NCI-H526 (cell line): ENCODE results near the gene PAOX.

Experiments used
- DNase-seq, 2 experiments: peaks; one replicate each; lab custom pipeline; 2025; lab: John Stamatoyannopoulos, UW

Gene PAOX

DNA sequence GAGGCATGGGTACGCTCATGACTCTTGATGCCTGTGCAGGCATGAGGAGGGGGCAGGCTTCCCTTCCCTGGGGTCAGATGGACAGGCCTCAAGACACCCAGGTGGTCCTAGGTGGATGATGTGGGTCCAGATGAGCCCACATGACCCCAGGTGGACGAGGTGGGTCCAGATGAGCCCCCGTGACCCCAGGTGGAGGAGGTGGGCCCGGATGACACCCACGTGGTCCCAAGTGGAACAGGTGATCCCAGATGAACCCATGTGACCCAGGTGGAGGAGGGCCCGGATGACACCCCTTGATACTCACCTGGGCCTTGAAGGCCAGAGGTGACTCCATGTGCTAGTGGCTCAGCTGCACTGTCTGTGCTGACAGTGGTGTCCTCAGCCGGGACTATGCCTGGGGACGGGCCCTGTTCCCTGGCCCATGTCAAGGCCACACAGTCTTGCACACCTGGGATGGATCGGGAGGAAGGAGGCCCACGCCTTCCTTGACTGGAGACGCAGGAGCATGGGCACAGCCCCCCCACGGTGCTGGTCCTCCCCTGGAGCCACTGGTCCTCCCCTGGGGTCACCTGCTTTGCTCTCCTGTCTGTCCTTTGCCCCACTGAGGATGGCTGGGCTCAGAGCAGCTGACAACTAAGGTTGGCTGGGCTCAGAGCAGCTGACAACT lies 28.6 kb upstream of the PAOX start:
- DNase-seq, result no peak

DNA sequence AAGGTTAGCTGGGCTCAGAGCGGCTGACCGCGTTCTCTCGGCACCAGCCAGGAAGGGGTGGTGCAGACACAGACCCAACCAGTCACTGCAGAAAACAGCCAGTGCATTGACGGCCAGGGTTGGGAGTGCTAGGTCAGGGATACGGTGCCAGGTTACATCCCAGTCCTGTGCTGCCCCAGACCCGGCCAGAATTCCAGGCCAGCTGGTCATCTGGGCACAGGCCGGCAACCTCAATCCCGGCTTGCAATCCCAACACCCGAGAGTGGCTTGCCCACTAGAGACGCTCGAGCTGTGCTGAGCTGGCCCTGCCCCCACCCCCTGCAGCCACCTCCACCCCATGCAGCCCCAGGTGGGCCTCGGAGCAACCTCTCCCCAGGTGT lies 28.1 kb upstream of the PAOX start:
- DNase-seq, result no peak

DNA sequence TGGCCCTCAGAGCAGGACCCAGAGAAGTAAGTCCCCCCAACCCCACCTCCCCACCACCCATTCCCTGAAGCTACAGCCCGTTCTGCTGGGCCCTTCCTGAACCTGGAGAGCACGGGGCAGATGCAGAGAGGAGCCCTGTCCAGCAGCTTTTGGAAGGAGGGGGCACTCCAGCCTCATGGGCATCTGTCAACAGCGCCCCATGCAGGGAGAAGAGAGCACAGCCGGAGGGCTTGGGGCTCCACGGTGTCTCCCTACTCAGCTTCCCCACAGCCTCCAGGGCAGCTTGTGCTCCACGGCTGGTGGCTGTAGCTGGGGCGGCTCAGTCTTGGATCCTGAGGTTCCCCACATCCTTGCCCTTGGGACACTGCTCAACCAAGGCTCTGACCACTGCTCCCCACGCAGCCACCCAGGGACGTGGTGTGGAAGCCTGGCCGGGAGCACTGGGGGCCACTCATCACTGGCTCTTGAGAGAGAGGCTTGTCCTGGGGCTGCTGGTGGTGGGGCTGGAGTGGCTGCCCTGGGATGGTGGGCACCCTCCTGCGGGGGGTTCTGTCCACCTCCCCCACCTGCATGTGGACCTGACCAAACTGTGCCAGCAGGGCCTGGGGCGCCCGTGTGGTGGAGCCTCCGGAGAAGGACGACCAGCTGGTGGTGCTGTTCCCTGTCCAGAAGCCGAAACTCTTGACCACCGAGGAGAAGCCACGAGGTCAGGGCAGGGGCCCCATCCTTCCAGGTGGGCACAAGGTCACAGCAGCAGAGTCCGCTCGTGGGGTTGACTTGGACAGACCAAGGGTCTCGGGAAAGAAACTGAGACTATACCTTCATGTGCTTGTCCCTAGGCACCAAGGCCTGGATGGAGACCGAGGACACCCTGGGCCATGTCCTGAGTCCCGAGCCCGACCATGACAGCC lies 27.4 kb upstream of the PAOX start:
- no peak for DNase-seq

GRCh38 chr10:133353202-133353959 lies 25.7 kb upstream of the PAOX start:
- peak; percentile 20 to 67 for DNase-seq

GRCh38 chr10:133353988-133354605 lies 25.0 kb upstream of the PAOX start:
- no peak for DNase-seq

GRCh38 chr10:133354672-133355240 lies 24.3 kb upstream of the PAOX start:
- no peak for DNase-seq

DNA sequence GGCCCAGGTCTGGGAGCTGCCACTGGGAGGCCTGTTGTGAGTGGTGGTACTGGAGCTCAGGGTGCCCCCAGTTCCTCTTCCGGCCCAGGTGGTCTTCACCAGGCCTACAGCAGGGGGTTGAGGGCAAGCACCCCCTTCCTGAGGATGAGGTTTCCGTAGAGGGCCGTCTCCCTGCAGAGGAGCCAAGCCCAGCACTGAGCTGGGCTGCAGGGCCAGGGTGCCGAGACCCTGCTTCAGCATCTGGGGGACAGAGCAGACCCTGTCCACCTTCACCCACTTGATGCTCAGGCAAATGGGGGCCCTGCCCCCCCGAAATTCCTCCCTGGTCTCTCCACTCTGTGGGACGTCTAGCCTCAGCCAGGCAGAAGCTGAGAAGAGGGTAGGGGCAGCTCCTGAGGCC lies 23.8 kb upstream of the PAOX start:
- DNase-seq, result no peak

DNA sequence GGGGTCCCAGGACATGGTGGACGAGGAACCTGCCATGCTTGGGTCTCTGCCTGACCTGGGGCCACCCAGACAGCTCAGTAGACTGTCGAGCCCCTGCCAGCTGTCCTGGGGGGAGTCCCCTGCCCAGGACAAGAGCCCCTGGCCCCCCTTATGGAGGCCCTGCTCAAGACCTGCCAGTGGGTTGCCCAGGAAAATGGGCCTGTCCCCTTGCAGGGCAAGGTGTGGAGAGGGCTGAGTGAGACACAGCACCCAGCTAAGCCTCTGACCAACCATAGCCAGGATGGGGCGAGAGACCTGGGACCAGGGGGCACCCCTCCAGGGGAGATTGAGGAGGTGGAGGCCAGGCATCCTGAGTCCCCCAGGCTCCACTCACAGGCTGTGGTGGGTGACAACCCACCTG lies 23.1 kb upstream of the PAOX start:
- no peak for DNase-seq

- no peak for DNase-seq
Measured at GRCh38 chr10:133356549-133357284, 22.3 kb upstream of the PAOX start.

DNA sequence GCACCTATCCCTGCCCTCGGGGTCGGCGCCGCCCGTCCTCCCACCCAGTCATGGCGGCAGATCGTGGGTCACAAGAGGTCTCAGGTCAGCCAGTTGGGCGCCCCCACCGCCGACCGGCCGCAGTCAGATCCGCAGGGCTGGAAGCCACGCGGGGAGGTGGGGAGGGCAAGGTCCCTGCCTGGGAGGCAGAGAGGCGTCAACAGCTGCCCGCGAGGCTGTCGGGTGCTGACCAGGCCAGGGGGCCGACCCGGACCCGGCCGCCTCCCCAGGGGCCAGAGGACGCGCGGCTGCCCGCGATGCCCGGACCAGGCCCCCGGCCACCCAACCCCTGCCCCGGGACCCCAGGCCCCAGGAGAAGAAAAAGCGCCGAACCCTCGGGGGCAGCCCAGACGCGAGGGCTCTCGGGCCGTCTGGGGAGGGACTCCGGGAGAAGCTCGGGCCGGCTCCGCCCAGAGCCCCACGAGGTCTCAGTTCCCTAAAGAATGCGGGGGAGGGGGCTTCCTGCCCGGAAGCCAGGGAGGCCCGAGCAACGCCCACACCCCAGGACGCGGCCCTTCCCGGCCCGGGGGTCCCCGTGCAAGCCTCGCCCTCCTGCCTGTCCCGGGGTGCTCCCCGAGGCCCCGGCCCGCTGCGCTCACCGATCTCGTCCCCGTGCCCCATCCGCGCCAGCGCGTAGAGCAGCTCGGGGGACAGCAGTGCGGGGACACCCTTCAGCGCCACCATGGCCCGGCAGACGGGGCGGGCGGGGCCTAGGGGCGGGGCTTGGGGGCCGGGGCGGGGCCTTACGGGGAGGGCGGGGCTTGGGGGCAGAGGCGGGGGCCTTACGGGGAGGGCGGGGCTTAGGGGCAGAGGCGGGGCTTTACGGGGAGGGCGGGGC lies 21.5 kb upstream of the PAOX start, which contains the start of gene FUOM:
FUOM (minus strand) TSS at position 735 of the 877 bp plus-strand sequence; CDS start at position 723, 12 bp downstream.
- DNase-seq, result peak in 1 of 2 experiments; percentile 61

DNA sequence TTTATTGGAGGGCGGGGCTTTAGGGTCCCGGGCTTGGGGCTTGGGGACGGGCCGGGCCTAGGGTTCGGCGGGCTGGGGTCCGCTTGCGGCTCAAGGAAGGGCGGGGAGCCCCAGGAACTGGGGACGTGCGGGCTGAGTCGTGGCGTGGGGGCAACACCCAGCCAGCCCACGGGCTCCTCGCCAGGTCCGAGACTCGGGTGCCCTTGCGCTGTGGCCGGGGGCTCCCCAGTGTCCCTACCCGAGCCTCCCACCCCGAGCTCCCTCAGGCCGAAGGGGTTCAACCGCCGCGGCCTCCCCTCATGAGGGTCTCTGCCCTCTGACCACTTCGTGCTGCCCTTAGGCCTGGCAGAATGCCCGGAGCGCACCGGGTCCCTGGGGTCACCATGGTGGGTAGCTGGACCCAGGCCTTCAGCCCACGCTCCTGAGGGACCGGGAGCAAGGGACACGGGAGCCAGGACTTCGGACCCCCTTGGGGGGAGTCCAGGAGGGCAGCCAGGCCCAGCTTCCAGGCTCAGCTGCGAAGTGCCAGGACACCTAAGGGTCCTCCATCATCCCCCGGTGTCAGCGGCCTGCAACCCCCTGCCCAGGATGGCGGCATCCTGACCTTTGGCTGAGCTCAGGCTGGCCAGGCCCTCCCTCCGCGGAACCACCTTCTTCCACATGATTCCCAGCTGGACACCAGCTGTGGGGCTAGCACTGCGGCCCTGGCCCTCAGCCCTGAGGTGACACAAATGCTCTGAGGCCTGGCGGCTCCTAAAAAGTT lies 20.7 kb upstream of the PAOX start:
- DNase-seq, result no peak

GRCh38 chr10:133358925-133359310 lies 20.1 kb upstream of the PAOX start:
- no peak for DNase-seq

DNA sequence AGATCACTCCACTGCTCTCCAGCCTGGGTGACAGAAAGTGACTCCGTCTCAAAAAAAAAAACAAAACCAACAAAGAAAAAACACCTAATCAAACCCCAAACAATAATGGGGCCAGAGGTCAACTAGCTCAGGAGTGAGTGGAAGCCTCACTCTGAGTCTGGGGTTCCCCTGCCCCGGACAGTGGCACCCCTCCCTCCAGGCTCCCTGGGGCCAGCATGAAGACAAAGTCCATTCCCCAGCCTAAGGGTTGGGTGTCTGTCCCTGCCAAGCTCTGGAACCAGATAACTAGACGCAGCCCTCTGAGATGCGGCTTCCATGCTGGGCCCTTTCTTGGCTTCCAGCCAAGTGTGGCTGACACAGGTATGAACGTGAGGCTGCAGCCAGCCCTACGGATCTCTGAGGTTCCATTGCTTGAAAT lies 19.5 kb upstream of the PAOX start:
- DNase-seq, result peak in 1 of 2 experiments; percentile 46

GRCh38 chr10:133359972-133360610 lies 19.0 kb upstream of the PAOX start:
- DNase-seq, result peak in 1 of 2 experiments; percentile 25

- no peak for DNase-seq
Measured at GRCh38 chr10:133361227-133361626, 17.8 kb upstream of the PAOX start.

- no peak for DNase-seq
Measured at GRCh38 chr10:133361773-133362441, 17.2 kb upstream of the PAOX start.

DNA sequence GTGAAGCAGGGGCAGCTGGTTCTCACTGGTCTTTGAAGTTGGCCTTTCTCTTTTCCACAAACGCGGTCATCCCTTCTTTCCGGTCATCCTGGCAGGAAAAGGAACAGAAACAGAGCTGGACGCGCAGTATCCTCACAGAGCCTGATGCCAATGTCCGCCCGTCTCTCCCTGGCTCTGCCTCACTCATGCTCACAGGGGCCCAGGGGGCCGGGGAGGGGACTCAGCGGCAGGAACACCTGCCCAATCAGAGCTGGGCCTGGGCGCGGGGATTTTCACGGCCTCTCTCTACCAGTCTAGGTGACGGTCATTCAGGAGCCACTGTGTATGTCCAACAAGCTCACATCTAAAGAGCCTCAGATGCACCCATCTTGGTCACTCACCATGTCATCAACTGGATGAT lies 16.2 kb upstream of the PAOX start:
- no peak for DNase-seq
